HG03045 (cell line): ENCODE results near the gene ZNF613.
"Not testable (repeated sequence)": the region's sequence is repeated elsewhere in the genome, so short reads cannot be mapped to it uniquely, and the experiment has no call there.

Experiments used
- ATAC-seq: cut with Tn5 transposase; IDR thresholded peaks from one replicate; pipeline ENCODE4 v1.9.1; 2021; ENCODE audit warnings: mild to moderate bottlenecking, moderate library complexity; ENCODE audit not compliant: unreplicated experiment

ZNF613 gene

GRCh38 chr19:51938936-51939335 is 11.7 kb downstream of the ZNF613 start:
- ATAC-seq, result no peak

GRCh38 chr19:51944798-51945552 is 17.7 kb downstream of the ZNF613 start:
- ATAC-seq, result no peak

GRCh38 chr19:51946602-51947001 is 19.3 kb downstream of the ZNF613 start:
- ATAC-seq, result no peak

GRCh38 chr19:51948975-51949374 is 21.7 kb downstream of the ZNF613 start:
- no peak for ATAC-seq

- not testable (repeated sequence) for ATAC-seq
Observed at GRCh38 chr19:51957846-51958245, 30.6 kb downstream of the ZNF613 start.

- no peak for ATAC-seq
Observed at GRCh38 chr19:51959791-51960190, 32.5 kb downstream of the ZNF613 start.

GRCh38 chr19:51960621-51961233 is 33.5 kb downstream of the ZNF613 start:
- ATAC-seq, result not testable (repeated sequence)

GRCh38 chr19:51965583-51965982 is 38.3 kb downstream of the ZNF613 start:
- ATAC-seq, result no peak

GRCh38 chr19:51970718-51971117 is 43.4 kb downstream of the ZNF613 start:
- no peak for ATAC-seq

GRCh38 chr19:51971624-51972023 is 44.4 kb downstream of the ZNF613 start:
- ATAC-seq, result no peak

GRCh38 chr19:51975787-51976186 is 48.5 kb downstream of the ZNF613 start:
- ATAC-seq, result not testable (repeated sequence)

GRCh38 chr19:51976852-51977251 is 49.6 kb downstream of the ZNF613 start:
- ATAC-seq, result no peak

GRCh38 chr19:51977346-51977745 is 50.1 kb downstream of the ZNF613 start:
- ATAC-seq, result no peak

- no peak for ATAC-seq
Observed at GRCh38 chr19:51978882-51979281, 51.6 kb downstream of the ZNF613 start.

GRCh38 chr19:51980116-51980736 is 53.0 kb downstream of the ZNF613 start:
- ATAC-seq, result no peak

- ATAC-seq, result not testable (repeated sequence)
Observed at GRCh38 chr19:51980926-51981325, 53.7 kb downstream of the ZNF613 start.

GRCh38 chr19:51983361-51983760 is 56.1 kb downstream of the ZNF613 start:
- no peak for ATAC-seq

- ATAC-seq, result peak; percentile 70
Observed at GRCh38 chr19:51986309-51987291, 59.3 kb downstream of the ZNF613 start, which contains the start of gene ZNF350. TSS of gene ZNF350 (minus strand) at chr19:51986840. CDS start at chr19:51974360, 12,480 bp downstream.

GRCh38 chr19:51993422-51993821 is 66.2 kb downstream of the ZNF613 start:
- no peak for ATAC-seq

- no peak for ATAC-seq
Observed at GRCh38 chr19:51994048-51994644, 66.9 kb downstream of the ZNF613 start.
